ENCODE data around the gene LRRC31.
A peak's percentile ranks its signal among the peaks of the same experiment; 100 is the strongest.

The LRRC31 gene

DNA sequence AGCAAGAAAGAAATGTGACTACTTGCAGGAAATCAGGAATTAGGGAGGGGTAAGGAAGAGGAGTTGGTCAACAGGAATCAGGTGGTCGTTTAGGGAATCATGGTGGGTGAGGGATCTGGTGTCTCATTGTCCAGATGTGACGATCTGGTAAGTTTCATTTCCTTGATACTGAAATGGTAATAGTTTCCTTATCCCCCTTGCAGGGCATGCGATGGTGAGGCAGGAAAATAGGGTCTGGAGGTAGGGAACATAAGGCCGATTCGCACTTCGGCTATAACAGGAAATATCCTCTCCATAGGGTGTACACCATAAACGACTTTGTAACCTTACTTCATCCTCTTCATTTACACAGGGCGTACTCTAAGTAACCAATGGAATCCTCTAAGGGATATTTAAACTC lies 56.5 kb downstream of the LRRC31 start:
- no peak for DNase-seq (ENCODE audit: low read depth in 2 of 2)

DNA sequence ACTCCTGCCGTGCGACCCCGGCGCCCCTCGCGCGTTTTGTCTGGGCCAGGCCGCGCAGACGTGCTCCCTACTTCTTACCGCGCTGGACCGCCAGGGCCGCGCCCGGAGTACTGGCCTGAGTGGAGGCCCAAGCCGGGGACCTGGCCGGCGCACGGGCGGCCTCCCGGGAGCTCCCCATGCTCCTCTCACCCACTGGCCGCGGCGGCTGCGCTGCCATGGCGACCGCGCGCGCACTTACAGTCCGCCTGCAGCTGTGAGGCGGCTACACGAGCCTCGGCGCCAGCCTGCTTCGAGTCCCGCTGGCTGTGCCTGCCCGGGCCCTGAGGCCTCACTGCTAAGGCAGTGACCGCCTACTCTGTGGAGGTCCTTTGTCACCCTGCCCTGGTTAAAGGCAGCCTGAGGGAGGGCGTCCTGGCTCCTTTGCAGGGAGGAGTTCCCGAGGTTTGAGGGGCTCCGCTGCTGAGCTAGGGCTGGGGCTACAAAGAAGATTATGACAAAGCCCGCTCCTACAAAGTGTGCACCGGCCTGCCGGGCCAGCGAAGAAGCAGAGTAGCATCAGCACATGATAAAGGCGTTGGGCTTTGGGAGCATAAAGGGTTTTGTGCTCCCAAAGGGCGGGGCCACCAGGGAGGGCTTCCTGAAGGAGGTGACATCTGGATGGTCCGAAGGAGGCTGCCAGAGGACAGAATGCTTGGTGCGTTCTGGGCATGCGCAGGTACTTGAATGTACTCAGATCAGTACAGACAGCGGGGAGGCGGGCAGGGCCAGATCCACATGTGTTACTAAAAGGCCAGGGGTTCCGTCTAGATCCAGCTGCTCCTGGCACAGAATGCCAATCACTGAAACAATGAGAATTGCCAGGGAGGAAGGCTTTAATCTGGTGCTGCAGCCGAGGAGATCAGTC lies 57.2 kb downstream of the LRRC31 start, which contains the start of the genes LRRC34 and LRRIQ4:
LRRC34 (minus strand) TSS at position 573 of the 904 bp plus-strand sequence; CDS start at position 217, 356 bp downstream.
LRRIQ4 (plus strand) TSS at position 539 of the 904 bp plus-strand sequence. CDS start 9,052 bp downstream, outside the sequence.
- peak; percentile 19 to 44 for DNase-seq (ENCODE audit: low read depth in 2 of 2)

DNA sequence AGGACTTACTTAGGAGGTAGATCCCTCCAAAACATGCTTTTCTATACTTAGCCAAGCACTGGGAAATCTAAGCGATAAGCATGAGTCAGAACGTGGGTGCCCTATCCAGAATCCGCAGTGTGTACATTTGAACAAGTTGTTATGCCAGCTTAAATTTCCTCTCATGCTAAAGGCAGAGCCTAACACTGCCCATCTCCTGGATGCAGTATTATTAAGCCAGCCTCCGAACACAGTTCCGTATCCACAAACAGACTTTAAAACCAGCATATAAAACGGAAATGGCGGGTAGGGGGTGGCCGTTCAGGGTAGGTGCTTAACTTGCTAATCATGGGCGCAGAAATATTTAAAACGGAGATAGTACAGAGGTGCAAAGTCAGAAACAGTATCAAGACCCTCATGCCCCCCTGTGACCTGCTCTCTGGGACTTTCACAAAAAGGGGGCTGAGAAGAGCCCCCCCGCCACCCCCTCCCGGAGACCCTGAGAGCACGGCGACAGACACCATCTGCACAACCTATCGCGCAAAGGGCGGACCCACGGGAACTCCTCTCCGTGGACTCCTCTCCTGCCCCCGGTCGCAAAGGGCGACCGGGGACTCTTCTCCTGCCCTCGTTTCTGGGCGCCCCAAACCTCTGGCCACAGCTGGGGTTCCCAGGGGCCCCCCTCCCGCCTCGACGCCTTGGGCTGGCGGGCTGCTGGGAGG lies 58.0 kb downstream of the LRRC31 start:
- peak in 1 of 2 donors; percentile 2 for DNase-seq (ENCODE audit: low read depth in 2 of 2)

DNA sequence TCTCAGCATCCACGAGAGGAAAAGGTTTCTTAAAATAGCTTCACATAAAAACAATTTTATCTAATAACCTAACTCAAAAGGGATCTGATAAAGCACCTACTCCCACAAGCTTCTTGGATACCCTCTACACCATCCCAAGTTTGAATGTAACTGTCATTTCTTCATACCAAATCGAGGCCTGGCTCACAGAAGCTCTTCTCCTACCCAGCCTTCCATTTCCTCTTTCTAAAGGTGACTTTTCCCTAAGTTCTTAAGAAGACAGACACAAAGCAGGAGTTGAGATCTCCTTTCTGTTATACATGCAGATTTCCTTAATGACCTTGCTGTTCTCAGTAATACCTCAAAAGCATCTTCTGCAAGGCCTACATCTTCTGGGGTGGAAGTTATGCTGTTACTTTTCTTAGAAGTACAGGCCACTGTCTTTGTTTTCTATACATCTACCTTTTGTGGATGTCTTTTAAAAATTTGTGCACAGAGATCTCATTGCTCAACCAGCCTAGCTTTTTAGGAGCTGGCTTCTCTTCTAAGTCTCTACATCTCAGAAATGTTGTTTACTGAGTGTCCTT lies 60.4 kb downstream of the LRRC31 start:
- no peak for DNase-seq (ENCODE audit: low read depth in 2 of 2)

DNA sequence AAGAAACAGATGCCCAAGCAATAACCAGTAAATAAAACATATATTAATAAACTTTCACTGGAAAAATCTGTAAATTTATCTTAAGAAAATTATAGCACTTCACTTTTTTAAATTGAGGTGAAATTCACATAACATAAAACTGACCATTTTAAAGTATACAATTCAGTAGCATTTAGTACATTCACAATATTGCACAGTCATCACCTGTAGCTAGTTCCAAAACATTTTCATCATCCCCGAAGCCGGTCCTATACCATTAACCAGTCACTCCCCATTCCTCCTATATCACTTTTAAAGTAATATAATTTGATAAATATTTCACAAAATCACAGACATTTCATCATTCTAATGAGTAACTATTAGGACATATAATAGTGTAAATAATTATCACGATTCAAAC lies 65.1 kb downstream of the LRRC31 start:
- DNase-seq (ENCODE audit: low read depth in 2 of 2), result no peak

DNA sequence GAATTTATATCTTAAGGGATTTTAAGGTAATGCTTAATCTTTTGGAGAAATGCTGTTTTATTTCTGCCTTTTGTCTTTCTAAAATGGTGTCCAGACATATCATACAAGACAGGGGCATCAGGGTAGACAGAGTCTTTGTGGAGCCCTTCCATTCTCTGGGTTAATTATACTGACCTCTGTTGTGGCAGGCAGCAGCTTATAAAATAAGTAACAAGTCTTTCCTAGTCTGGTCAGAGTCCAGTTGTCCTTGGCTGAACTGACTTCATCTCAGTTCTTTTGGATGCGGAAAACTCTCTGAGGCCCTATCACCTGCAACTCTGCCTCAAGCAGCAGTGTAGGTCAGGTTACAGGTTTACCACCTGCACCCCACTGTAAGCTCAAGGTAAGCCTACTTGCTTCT lies 77.4 kb downstream of the LRRC31 start:
- no peak for DNase-seq (ENCODE audit: low read depth in 2 of 2)

DNA sequence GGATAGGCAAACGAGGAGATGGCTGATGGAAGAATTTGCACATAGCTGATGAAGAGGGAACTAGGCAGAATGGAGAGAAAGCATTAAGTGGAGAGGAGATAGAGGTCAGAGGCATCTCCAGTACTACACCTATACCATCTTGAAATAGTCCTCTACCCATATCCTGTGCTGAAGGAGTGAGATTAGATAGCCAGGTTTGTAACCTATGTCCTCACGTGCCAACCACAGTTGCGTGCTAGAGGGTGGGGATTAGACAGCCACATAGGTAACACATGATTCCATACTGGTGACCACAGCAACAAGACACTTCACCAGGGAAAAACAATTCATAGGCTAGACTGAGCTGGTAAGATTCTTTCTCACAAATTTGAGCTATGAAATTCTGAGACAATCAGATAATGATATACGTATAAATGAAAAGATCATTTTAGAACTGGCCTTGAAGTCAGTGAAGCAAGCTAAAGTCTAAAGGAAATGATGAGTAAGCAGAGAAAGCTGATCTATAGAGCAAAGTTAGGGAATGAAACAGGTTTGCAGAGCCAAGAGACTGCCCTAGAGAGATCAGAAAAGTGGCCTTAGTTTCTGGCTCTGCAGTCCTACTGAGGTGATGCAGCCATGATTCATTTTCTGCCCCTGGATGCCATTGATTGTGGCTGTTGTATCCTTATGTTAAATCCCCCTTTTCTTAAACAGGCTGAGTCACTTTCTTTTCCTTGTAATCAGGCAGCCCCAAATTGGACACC lies 78.9 kb downstream of the LRRC31 start:
- DNase-seq (ENCODE audit: low read depth in 2 of 2), result no peak

DNA sequence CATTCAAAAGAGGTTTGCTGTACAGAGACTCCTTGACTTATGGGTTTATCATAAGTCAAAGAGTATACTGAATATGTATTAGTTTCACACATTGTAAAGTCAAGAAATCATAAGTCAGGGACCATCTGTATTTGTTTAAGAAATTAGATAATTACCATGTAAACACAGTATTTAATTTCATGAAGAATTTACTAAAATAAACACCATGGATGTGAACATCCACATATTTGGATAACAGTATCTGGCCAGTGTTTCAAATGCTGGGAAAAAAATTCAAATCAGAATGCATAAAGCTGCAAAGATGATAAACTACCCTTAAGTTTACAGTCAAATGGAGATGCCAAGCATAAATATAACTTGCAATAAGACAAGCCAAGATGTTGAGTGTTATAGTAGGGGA lies 79.5 kb downstream of the LRRC31 start:
- DNase-seq (ENCODE audit: low read depth in 2 of 2), result no peak
